ENCODE measurements around the gene KRTAP10-9. TPM values are rescaled to one million over a fixed set of nuclear protein-coding genes. Genes with fewer than 3 reads are reported as not detected.

The KRTAP10-9 gene
- polyA plus RNA-seq, 3 donors: not detected

- Mint-ChIP-seq H3K9me3 (peaks cover 22 to 45% (median 34%) of the 10 kb centered on the region in 7 donors), H3K36me3 (no peaks in the 10 kb centered on the region), H3K4me1 (no peaks in the 10 kb centered on the region), H3K27ac (no peak overlapping the region), H3K27me3 (ENCODE audit: low read depth in 3 of 3) (peaks cover 13 to 49% (median 17%) of the 10 kb centered on the region in 3 donors), H3K4me3 (no peak overlapping the region)
- H4K20me1 ChIP-seq (ENCODE audit: insufficient read depth, low read length): no peaks in the 10 kb centered on the region
- H3K9me3 ChIP-seq (replicated peaks in 1 of 2; ENCODE audit: control insufficient read depth in 1 of 2, insufficient read depth in 1 of 2, low read length in 2 of 2): peaks cover 6 to 28% of the 10 kb centered on the region in 2 donors
- no peak overlapping the region for H2AFZ ChIP-seq (ENCODE audit: insufficient read depth, low read depth, low read length, poor library complexity, severe bottlenecking)
- peaks cover 0 to 16% of the 10 kb centered on the region in 2 donors for H3K27me3 ChIP-seq (ENCODE audit: control insufficient read depth in 2 of 2, insufficient read depth in 2 of 2, low read length in 2 of 2)
- H3K4me3 ChIP-seq (replicated peaks in 1 of 3; ENCODE audit: low read depth in 2 of 3, low read length in 3 of 3): no peak overlapping the region
- DNase-seq: no peak
- intact Hi-C loops (cut with micrococcal nuclease): no loop called here
- no peak overlapping the region for H3K9ac ChIP-seq (ENCODE audit: insufficient read depth, low read length, poor library complexity, severe bottlenecking)
- WGBS (ENCODE audit: insufficient coverage): 45% methylated on average over 6 of the region's 11 CpGs
- no peaks in the 10 kb centered on the region for H3K36me3 ChIP-seq (replicated peaks in 1 of 2; ENCODE audit: control insufficient read depth in 1 of 2, insufficient read depth in 2 of 2, low read length in 2 of 2)
- no peak overlapping the region for H3K4me2 ChIP-seq (replicated peaks; ENCODE audit: extremely low read depth, low read length, poor library complexity, severe bottlenecking)
- H3K79me2 ChIP-seq (ENCODE audit: insufficient read depth, low read length): no peaks in the 10 kb centered on the region
- no peak for TF ChIP-seq CTCF (IDR thresholded peaks at IDR 0.05)
- H3K4me1 ChIP-seq (ENCODE audit: control insufficient read depth in 1 of 2, insufficient read depth in 2 of 2, low read length in 2 of 2): no peaks in the 10 kb centered on the region
- no peak overlapping the region for H3K27ac ChIP-seq (ENCODE audit: low read depth in 1 of 2, low read length in 2 of 2)
Observed at GRCh38 chr21:44583089-44583799, 43.6 kb upstream of the KRTAP10-9 start.

GRCh38 chr21:44583800-44584147 lies 43.1 kb upstream of the KRTAP10-9 start:
- intact Hi-C loops (cut with micrococcal nuclease): no loop called here
- no peak for TF ChIP-seq CTCF (IDR thresholded peaks at IDR 0.05)
- peaks cover 22 to 41% (median 31%) of the 10 kb centered on the region in 7 donors for H3K9me3 Mint-ChIP-seq
- H3K36me3 Mint-ChIP-seq: no peaks in the 10 kb centered on the region
- H3K79me2 ChIP-seq (ENCODE audit: insufficient read depth, low read length): no peaks in the 10 kb centered on the region
- no peak overlapping the region for H3K4me3 ChIP-seq (replicated peaks in 1 of 3; ENCODE audit: low read depth in 2 of 3, low read length in 3 of 3)
- WGBS (ENCODE audit: insufficient coverage): 80% methylated on average over 1 of the region's 6 CpGs
- H3K9ac ChIP-seq (ENCODE audit: insufficient read depth, low read length, poor library complexity, severe bottlenecking): no peak overlapping the region
- H2AFZ ChIP-seq (ENCODE audit: insufficient read depth, low read depth, low read length, poor library complexity, severe bottlenecking): no peak overlapping the region
- no peak overlapping the region for H3K4me3 Mint-ChIP-seq
- H3K4me1 ChIP-seq (ENCODE audit: control insufficient read depth in 1 of 2, insufficient read depth in 2 of 2, low read length in 2 of 2): no peaks in the 10 kb centered on the region
- peaks cover 0 to 16% of the 10 kb centered on the region in 2 donors for H3K27me3 ChIP-seq (ENCODE audit: control insufficient read depth in 2 of 2, insufficient read depth in 2 of 2, low read length in 2 of 2)
- no peaks in the 10 kb centered on the region for H3K4me1 Mint-ChIP-seq
- H3K9me3 ChIP-seq (replicated peaks in 1 of 2; ENCODE audit: control insufficient read depth in 1 of 2, insufficient read depth in 1 of 2, low read length in 2 of 2): peaks cover 6 to 22% of the 10 kb centered on the region in 2 donors
- H3K27me3 Mint-ChIP-seq (ENCODE audit: low read depth in 3 of 3): peaks cover 12 to 50% (median 17%) of the 10 kb centered on the region in 3 donors
- H4K20me1 ChIP-seq (ENCODE audit: insufficient read depth, low read length): no peaks in the 10 kb centered on the region
- no peak overlapping the region for H3K4me2 ChIP-seq (replicated peaks; ENCODE audit: extremely low read depth, low read length, poor library complexity, severe bottlenecking)
- H3K27ac ChIP-seq (ENCODE audit: low read depth in 1 of 2, low read length in 2 of 2): no peak overlapping the region
- DNase-seq: no peak
- H3K27ac Mint-ChIP-seq: no peak overlapping the region
- no peaks in the 10 kb centered on the region for H3K36me3 ChIP-seq (replicated peaks in 1 of 2; ENCODE audit: control insufficient read depth in 1 of 2, insufficient read depth in 2 of 2, low read length in 2 of 2)

All from CD14-positive monocyte (primary cell).